Esophagus squamous epithelium (tissue), 5 donors: ENCODE measurements around the gene MAD1L1. TPM values are rescaled to one million over a fixed set of nuclear protein-coding genes. Genes with fewer than 3 reads are reported as not detected.

Experiments
- DNase-seq: peaks from one replicate; lab custom pipeline; 2025; lab: John Stamatoyannopoulos, UW
- H3K27ac ChIP-seq, 4 donors: fragments of 200-600 bp; sonication (generic); one replicate each; pipeline ENCODE4 v1.5.1; 2016 to 2019; ENCODE audit warnings: mild to moderate bottlenecking in 1 of 4
- H3K27me3 ChIP-seq, 4 donors: fragments of 200-600 bp; sonication (generic); 1 replicate in 3 of 4; 2 replicates in 1 of 4; pipeline versions ENCODE4 v1.5.1 to v1.6.0; 2017 to 2021; ENCODE audit warnings: antibody characterized with exemption in 1 of 4
- H3K36me3 ChIP-seq, 3 donors: fragments of 200-600 bp; sonication (generic); one replicate each; pipeline ENCODE4 v1.5.1; 2016 to 2019
- H3K4me1 ChIP-seq, 3 donors: fragments of 200-600 bp; sonication (generic); one replicate each; pipeline ENCODE4 v1.5.1; 2017 to 2019
- H3K4me3 ChIP-seq, 4 donors: fragments of 200-600 bp; sonication (generic); 1 replicate in 3 of 4; 2 replicates in 1 of 4; pipeline ENCODE4 v1.5.1; 2016 to 2019; ENCODE audit warnings: mild to moderate bottlenecking in 2 of 4, moderate library complexity in 1 of 4
- H3K9me3 ChIP-seq, 3 donors: fragments of 200-600 bp; sonication (generic); one replicate each; pipeline ENCODE4 v1.5.1; 2016 to 2019
- POLR2A ChIP-seq, 4 donors: fragments of 450-650 bp; IDR thresholded peaks; one replicate each; pipeline ENCODE4 v1.6.1; 2017; ENCODE audit warnings: antibody characterized with exemption in 4 of 4, mild to moderate bottlenecking in 4 of 4, moderate library complexity in 3 of 4
- WGBS, 2 donors: methylation state at CpG; one replicate each; pipeline ENCODE4 v1.1.5; 2018; 5-methylcytosine and 5-hydroxymethylcytosine counted together
- intact Hi-C: fragments of 100-400 bp; cut with DNase I; formaldehyde crosslinking; loops from one replicate; pipeline ENCODE4 v1.15.0; 2022
- total RNA-seq, 4 donors: library from RNA; depleted of rRNA; stranded (reverse); fragments of >200 nt; gene quantifications; one replicate each; pipeline ENCODE4 v1.1.0, GENCODE V29; 2016
- TF ChIP-seq, protein P1 (sequence below), 6 experiments: fragments of 450-650 bp in 4 of 6; fragments of 200-600 bp in 2 of 6; sonication (generic) in 2 of 6; IDR thresholded peaks; one replicate each; pipeline ENCODE4 v1.5.1; 2016 to 2019; ENCODE audit warnings: antibody characterized with exemption in 6 of 6, mild to moderate bottlenecking in 4 of 6, moderate library complexity in 4 of 6
- donor health status: DM: yes; HTN: yes; CAD: no.

The MAD1L1 gene
- total RNA-seq, 4 donors from 2014 or later: 16.6 to 40.4 (median 30.2) TPM

DNA sequence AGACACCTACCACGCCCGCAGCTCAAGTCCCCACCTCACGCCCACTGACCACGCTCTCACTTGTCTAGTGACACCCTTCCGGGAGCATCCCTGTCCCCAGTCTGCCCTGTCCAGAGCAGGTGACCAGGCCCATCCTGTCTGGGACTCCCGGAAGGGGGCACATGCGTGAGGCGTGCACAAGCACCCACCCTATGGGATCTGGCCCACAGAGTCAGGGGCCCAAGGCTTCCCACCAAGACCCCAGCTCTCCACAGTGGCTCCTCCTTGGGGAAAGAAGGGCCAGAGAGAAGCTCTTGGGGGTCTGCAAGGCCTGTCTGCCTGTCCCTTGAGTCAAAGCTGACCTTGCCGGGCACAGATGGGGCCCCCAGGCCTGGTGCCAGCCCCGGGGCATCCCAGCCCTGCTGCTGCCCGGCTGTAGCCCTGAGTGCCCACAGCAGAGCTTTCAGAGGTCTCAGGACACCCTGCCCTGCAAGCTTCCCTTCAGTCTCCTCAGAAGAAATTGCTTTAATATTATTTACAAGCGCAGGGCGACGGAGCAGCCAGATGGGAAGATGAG lies 367.7 kb downstream of the MAD1L1 start:
- WGBS, 2 donors: 96 to 97% methylated on average over 3 to 8 of the region's 14 CpGs
- H3K4me1 ChIP-seq: no peaks in the 10 kb centered on the region
- intact Hi-C loops: no loop called here
- H3K4me3 ChIP-seq: no peak overlapping the region
- no peak for TF ChIP-seq POLR2A (IDR thresholded peaks at IDR 0.05)
- TF ChIP-seq, protein P1, sequence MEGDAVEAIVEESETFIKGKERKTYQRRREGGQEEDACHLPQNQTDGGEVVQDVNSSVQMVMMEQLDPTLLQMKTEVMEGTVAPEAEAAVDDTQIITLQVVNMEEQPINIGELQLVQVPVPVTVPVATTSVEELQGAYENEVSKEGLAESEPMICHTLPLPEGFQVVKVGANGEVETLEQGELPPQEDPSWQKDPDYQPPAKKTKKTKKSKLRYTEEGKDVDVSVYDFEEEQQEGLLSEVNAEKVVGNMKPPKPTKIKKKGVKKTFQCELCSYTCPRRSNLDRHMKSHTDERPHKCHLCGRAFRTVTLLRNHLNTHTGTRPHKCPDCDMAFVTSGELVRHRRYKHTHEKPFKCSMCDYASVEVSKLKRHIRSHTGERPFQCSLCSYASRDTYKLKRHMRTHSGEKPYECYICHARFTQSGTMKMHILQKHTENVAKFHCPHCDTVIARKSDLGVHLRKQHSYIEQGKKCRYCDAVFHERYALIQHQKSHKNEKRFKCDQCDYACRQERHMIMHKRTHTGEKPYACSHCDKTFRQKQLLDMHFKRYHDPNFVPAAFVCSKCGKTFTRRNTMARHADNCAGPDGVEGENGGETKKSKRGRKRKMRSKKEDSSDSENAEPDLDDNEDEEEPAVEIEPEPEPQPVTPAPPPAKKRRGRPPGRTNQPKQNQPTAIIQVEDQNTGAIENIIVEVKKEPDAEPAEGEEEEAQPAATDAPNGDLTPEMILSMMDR (IDR thresholded peaks at IDR 0.05): no peak
- no peaks in the 10 kb centered on the region for H3K36me3 ChIP-seq
- no peak for DNase-seq
- H3K27me3 ChIP-seq: no peaks in the 10 kb centered on the region
- H3K9me3 ChIP-seq: no peaks in the 10 kb centered on the region
- no peak overlapping the region for H3K27ac ChIP-seq

DNA sequence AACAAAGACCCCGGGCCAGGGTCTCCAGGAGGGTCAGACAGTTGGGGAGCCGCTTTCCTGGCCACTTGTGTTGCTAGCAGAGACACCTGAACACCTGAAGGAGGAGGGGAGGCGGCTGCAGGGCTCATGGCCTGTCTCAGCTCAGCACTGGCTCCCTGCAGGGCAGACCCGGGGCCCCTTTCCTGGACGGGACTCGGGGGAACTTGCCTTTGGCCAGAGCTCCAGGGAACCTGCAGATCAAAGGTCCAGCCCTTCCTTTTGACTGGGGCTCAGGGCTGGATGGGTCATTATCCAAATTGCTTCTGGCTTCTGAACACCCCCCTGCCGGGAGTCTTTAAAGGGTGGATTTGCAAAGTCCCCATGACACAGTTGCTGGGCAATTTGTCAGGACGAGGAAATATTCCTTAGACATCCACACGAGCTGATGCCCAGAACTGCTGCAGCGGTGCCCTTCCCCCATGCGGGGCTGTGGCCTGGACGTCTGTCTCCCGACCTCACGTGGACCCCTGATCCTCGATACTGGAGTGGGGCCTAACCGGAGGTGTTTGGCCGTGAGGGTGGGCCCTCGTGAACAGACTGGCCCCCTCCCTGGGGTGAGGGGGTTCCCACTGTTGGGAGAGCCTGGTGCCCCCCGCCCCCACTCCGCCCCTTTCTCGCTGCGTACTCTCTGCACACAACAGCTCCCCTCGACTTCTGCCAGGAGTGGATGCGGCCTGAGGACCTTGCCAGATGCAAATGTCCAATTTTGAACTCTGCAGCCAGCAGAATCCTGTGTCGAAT lies 368.4 kb downstream of the MAD1L1 start:
- WGBS, 2 donors: 84 to 85% methylated on average over 10 to 15 of the region's 25 CpGs
- no peaks in the 10 kb centered on the region for H3K9me3 ChIP-seq
- H3K27ac ChIP-seq: no peak overlapping the region
- no peaks in the 10 kb centered on the region for H3K27me3 ChIP-seq
- no peak for TF ChIP-seq POLR2A (IDR thresholded peaks at IDR 0.05)
- TF ChIP-seq, protein P1 (IDR thresholded peaks at IDR 0.05): no peak
- DNase-seq: no peak
- no peaks in the 10 kb centered on the region for H3K4me1 ChIP-seq
- intact Hi-C loops: no loop called here
- H3K4me3 ChIP-seq: no peak overlapping the region
- no peaks in the 10 kb centered on the region for H3K36me3 ChIP-seq

DNA sequence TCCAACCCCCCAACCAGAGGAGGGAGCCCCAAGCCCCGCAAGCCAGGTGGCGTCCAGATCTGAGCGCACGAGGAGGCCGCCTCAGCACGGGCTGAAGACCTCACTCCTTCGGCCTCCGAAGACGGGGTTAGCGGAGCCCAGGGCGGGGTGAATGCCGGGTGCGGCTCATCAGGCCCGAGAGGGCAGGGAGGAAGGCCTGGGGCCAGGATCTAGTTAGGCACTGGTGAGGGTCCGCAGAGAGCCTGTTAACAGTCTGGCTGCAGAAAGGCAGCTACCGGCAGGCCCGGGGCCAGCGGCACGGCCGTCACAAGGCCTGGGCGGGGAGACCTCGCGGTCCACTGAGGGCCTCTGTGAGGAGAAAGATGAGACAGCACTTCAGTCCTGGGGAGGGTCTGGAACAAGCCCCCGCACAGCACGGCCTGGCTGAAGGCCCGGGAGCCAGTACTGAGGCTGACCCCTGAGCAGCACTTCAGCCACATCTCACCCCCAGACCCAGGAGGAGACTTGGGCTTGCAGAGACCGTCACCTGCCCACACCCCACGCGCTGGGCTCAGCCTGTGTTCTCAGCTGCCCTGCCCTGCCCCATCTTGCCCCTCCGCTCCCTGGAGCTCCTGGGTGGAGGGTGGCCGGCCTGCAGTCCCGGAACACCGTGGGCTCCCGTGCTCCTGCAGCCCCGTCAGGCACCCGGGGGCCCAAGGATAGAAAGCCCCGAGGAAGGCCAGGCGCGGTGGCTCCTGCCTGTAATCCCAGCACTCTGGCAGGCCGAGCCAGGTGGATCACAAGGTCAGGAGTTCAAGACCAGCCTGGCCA lies 369.4 kb downstream of the MAD1L1 start:
- Histone ChIP-seq H3K4me3 (no peak overlapping the region), H3K27ac (no peak overlapping the region), H3K4me1 (no peaks in the 10 kb centered on the region), H3K36me3 (no peaks in the 10 kb centered on the region), H3K9me3 (no peaks in the 10 kb centered on the region), H3K27me3 (no peaks in the 10 kb centered on the region)
- TF ChIP-seq, protein P1 (IDR thresholded peaks at IDR 0.05): no peak
- TF ChIP-seq POLR2A (IDR thresholded peaks at IDR 0.05): no peak
- WGBS, 2 donors: 67 to 97% methylated on average over 3 to 9 of the region's 40 CpGs
- DNase-seq: no peak
- intact Hi-C loops: no loop called here

- Histone ChIP-seq H3K36me3 (no peaks in the 10 kb centered on the region), H3K27ac (no peak overlapping the region), H3K9me3 (no peaks in the 10 kb centered on the region), H3K4me3 (no peak overlapping the region), H3K27me3 (no peaks in the 10 kb centered on the region), H3K4me1 (no peaks in the 10 kb centered on the region)
- intact Hi-C loops: no loop called here
- DNase-seq: no peak
- TF ChIP-seq, protein P1 (IDR thresholded peaks at IDR 0.05): no peak
- TF ChIP-seq POLR2A (IDR thresholded peaks at IDR 0.05): no peak
- WGBS, 2 donors: 77 to 89% methylated on average over 6 to 9 of the region's 9 CpGs
Observed at GRCh38 chr7:1862560-1862959, 370.2 kb downstream of the MAD1L1 start.
